Measurements from ENCODE around the gene FLCN. TPM values are rescaled to one million over a fixed set of nuclear protein-coding genes. Genes with fewer than 3 reads are reported as not detected.

The FLCN gene
- total and polyA plus RNA-seq, 2 donors (not counting 1 experiment from before 2014, with no cell fraction given) = 16.4 to 68.5 TPM

DNA sequence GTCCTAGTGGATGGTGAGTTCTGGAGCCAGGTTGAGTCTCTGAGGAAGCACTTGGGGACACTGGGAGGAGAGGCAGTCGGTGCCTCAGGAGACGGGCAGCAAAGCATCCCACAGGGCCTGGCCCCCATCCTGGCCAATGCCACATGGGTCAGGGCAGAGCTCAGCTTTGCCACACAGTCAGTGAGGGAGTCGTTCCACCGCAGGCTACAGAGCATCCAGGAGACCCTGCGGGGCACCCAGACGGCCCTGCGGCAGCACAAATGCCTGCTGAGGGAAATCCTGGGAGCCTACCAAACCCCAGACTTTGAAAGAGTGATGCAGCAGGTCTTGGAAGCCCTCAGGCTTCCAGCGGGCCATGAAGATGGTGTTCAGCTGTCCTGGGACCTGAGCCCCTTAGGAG is 70.5 kb downstream of the FLCN start:
- H3K27me3 ChIP-seq (ENCODE audit: control insufficient read depth, insufficient read depth, low read length) = no peaks in the 10 kb centered on the region
- H3K9ac ChIP-seq (ENCODE audit: insufficient read depth, low read length) = no peak overlapping the region
- H3K9me3 ChIP-seq (ENCODE audit: control insufficient read depth, insufficient read depth, low read depth, low read length) = no peaks in the 10 kb centered on the region
- no peak overlapping the region for H3K27ac ChIP-seq (ENCODE audit: insufficient read depth, low read length)
- H2AFZ ChIP-seq (ENCODE audit: low read length) = no peak overlapping the region
- no peaks in the 10 kb centered on the region for H3K79me2 ChIP-seq (ENCODE audit: control insufficient read depth, insufficient read depth, low read length)
- no peak for DNase-seq (ENCODE audit: low read depth in 2 of 2)
- H3K36me3 ChIP-seq (ENCODE audit: control insufficient read depth, insufficient read depth, low read length) = peaks cover 39% of the 10 kb centered on the region
- H3K4me1 ChIP-seq (ENCODE audit: control insufficient read depth, extremely low read depth, insufficient read depth, low read length) = no peaks in the 10 kb centered on the region
- H4K20me1 ChIP-seq (ENCODE audit: control insufficient read depth, extremely low read depth, insufficient read depth, low read length) = no peaks in the 10 kb centered on the region
- TF ChIP-seq, protein P1, sequence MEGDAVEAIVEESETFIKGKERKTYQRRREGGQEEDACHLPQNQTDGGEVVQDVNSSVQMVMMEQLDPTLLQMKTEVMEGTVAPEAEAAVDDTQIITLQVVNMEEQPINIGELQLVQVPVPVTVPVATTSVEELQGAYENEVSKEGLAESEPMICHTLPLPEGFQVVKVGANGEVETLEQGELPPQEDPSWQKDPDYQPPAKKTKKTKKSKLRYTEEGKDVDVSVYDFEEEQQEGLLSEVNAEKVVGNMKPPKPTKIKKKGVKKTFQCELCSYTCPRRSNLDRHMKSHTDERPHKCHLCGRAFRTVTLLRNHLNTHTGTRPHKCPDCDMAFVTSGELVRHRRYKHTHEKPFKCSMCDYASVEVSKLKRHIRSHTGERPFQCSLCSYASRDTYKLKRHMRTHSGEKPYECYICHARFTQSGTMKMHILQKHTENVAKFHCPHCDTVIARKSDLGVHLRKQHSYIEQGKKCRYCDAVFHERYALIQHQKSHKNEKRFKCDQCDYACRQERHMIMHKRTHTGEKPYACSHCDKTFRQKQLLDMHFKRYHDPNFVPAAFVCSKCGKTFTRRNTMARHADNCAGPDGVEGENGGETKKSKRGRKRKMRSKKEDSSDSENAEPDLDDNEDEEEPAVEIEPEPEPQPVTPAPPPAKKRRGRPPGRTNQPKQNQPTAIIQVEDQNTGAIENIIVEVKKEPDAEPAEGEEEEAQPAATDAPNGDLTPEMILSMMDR (conservative IDR thresholded peaks at IDR 0.05 in 1 of 2, IDR thresholded peaks at IDR 0.05 in 1 of 2; ENCODE audit: low read depth in 1 of 2, low read length in 2 of 2) = no peak
- TF ChIP-seq EZH2 (IDR thresholded peaks at IDR 0.05; ENCODE audit: low read length, missing control alignments) = no peak
- H3K4me2 ChIP-seq (ENCODE audit: extremely low read depth, insufficient read depth, low read length) = no peak overlapping the region
- no peak overlapping the region for H3K4me3 ChIP-seq (replicated peaks in 1 of 4; ENCODE audit: control extremely low read depth in 1 of 4, insufficient read depth in 1 of 4, low read depth in 3 of 4, low read length in 4 of 4)

GRCh38 chr17:17165666-17166308 is 71.2 kb downstream of the FLCN start:
- no peaks in the 10 kb centered on the region for H3K27me3 ChIP-seq (ENCODE audit: control insufficient read depth, insufficient read depth, low read length)

DNA sequence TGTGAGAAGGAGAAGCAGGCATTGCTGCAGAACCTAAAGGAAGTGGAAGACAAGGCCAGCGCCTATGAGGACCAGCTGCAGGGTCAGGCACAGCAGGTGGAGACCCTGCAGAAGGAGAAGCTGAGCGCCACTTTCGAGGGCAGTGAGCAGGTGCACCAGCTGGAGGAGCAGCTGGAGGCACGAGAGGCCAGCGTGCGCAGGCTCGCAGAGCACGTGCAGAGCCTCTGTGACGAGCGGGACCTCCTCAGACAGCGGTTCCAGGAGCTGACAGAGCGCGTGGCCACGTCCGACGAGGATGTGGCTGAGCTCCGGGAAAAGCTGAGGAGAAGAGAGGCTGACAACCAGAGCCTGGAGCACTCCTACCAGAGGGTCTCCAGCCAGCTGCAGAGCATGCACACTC is 72.3 kb downstream of the FLCN start:
- TF ChIP-seq, protein P1 (conservative IDR thresholded peaks at IDR 0.05 in 1 of 2, IDR thresholded peaks at IDR 0.05 in 1 of 2; ENCODE audit: low read depth in 1 of 2, low read length in 2 of 2) = no peak
- TF ChIP-seq EZH2 (IDR thresholded peaks at IDR 0.05; ENCODE audit: low read length, missing control alignments) = no peak
- no peak overlapping the region for H3K9ac ChIP-seq (ENCODE audit: insufficient read depth, low read length)
- H3K27me3 ChIP-seq (ENCODE audit: control insufficient read depth, insufficient read depth, low read length) = no peaks in the 10 kb centered on the region
- no peak for DNase-seq (ENCODE audit: low read depth in 2 of 2)
- H3K9me3 ChIP-seq (ENCODE audit: control insufficient read depth, insufficient read depth, low read depth, low read length) = no peaks in the 10 kb centered on the region
- no peaks in the 10 kb centered on the region for H3K4me1 ChIP-seq (ENCODE audit: control insufficient read depth, extremely low read depth, insufficient read depth, low read length)
- no peak overlapping the region for H3K4me3 ChIP-seq (replicated peaks in 1 of 4; ENCODE audit: control extremely low read depth in 1 of 4, insufficient read depth in 1 of 4, low read depth in 3 of 4, low read length in 4 of 4)
- no peak overlapping the region for H3K27ac ChIP-seq (ENCODE audit: insufficient read depth, low read length)
- no peaks in the 10 kb centered on the region for H3K79me2 ChIP-seq (ENCODE audit: control insufficient read depth, insufficient read depth, low read length)
- H3K36me3 ChIP-seq (ENCODE audit: control insufficient read depth, insufficient read depth, low read length) = peaks cover 39% of the 10 kb centered on the region
- H3K4me2 ChIP-seq (ENCODE audit: extremely low read depth, insufficient read depth, low read length) = no peak overlapping the region
- H2AFZ ChIP-seq (ENCODE audit: low read length) = no peak overlapping the region
- no peaks in the 10 kb centered on the region for H4K20me1 ChIP-seq (ENCODE audit: control insufficient read depth, extremely low read depth, insufficient read depth, low read length)

More at GRCh38 chr17:17165666-17166308, 71.2 kb downstream of the FLCN start:
- Histone ChIP-seq H3K4me1 (ENCODE audit: control insufficient read depth, extremely low read depth, insufficient read depth, low read length) (no peaks in the 10 kb centered on the region), H3K27ac (ENCODE audit: insufficient read depth, low read length) (no peak overlapping the region), H3K4me2 (ENCODE audit: extremely low read depth, insufficient read depth, low read length) (no peak overlapping the region), H3K79me2 (ENCODE audit: control insufficient read depth, insufficient read depth, low read length) (no peaks in the 10 kb centered on the region), H4K20me1 (ENCODE audit: control insufficient read depth, extremely low read depth, insufficient read depth, low read length) (no peaks in the 10 kb centered on the region), H2AFZ (ENCODE audit: low read length) (no peak overlapping the region), H3K36me3 (ENCODE audit: control insufficient read depth, insufficient read depth, low read length) (peaks cover 38% of the 10 kb centered on the region), H3K4me3 (replicated peaks in 1 of 4; ENCODE audit: control extremely low read depth in 1 of 4, insufficient read depth in 1 of 4, low read depth in 3 of 4, low read length in 4 of 4) (no peak overlapping the region), H3K9ac (ENCODE audit: insufficient read depth, low read length) (no peak overlapping the region), H3K9me3 (ENCODE audit: control insufficient read depth, insufficient read depth, low read depth, low read length) (no peaks in the 10 kb centered on the region)
- DNase-seq (ENCODE audit: low read depth in 2 of 2) = no peak
- TF ChIP-seq EZH2 (IDR thresholded peaks at IDR 0.05; ENCODE audit: low read length, missing control alignments) = no peak
- TF ChIP-seq, protein P1 (conservative IDR thresholded peaks at IDR 0.05 in 1 of 2, IDR thresholded peaks at IDR 0.05 in 1 of 2; ENCODE audit: low read depth in 1 of 2, low read length in 2 of 2) = no peak
